GM21786 (cell line): ENCODE measurements around the gene TNFSF8.

Experiments
- ATAC-seq: cut with Tn5 transposase; IDR thresholded peaks from one replicate; pipeline ENCODE4 v1.9.1; 2021; ENCODE audit not compliant: unreplicated experiment

TNFSF8 gene

DNA sequence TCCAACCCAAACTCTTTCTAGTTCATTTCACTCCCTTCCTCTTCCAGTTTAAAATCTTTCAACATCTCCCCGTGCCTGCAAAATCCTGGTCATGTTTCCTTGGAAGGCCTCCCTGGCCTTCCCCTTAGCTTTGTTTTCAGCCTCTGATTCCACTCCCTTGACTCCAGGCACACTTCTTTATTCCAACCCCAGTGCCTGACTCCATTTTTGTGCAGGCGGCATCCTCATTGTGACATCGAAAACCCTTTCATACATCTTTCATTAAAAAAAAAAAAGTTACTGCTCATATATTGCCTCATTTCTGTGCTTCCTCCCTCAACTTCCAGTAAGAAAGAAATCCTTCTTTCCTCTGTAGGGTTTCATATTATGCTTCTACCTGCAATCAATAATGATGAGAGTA, 7.1 kb upstream of the TNFSF8 start:
- ATAC-seq = no peak

DNA sequence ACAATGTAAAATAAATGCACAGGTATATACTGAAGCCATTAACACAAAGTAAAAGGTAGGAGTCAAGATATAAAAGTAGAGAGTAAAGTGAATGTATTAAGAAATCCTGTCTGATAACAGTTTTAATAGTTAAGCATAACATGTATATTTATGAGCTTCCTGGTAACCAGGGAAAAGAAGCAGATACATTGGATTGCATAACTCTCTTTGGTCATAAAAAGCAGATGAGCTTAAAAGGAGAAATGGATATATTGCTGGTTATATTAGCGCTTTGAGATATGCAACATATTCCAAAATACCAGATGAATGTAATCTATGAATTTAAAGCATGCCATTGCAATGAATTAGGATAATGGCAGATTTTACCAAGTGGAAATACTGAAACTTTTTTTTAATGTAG, 6.2 kb upstream of the TNFSF8 start:
- ATAC-seq = no peak

DNA sequence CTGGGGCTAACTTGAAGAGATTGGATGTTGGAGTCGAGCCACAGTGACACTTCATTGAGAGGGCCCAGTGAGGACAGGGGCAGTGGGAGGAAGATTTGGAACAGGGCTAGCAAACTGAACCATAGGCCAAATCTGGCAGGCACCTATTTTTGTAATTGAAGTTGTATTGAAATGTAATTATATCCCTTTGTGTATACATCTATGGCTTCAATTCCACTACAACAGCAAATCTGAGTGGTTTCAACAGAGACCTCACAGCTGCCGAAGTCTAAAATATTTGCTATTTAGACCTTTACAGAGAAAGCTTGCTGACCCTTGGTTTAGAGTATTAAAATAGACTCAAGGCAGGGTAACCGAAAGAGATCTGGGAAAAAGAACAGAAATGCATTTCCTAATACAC, 4.7 kb upstream of the TNFSF8 start:
- no peak for ATAC-seq

DNA sequence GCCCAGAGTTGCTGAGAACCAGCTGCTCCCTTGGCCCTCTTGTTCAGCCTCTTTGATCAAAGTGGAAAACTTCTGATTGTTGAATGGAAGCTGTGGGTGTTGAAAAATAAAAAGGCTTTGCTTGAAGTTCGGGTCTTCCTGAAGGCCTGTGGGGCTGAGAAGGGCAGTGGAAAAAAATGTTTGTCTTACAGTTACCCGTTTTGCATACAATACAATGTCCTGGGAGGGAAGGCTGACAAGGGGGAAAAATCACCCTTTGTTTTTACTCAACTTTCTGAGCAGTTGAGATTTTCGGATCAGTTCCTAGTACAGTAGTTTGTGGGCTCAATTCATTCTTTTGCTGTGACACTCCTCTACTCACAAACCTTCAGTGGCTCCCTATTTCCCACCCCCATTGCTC, 2.1 kb upstream of the TNFSF8 start:
- ATAC-seq = no peak

DNA sequence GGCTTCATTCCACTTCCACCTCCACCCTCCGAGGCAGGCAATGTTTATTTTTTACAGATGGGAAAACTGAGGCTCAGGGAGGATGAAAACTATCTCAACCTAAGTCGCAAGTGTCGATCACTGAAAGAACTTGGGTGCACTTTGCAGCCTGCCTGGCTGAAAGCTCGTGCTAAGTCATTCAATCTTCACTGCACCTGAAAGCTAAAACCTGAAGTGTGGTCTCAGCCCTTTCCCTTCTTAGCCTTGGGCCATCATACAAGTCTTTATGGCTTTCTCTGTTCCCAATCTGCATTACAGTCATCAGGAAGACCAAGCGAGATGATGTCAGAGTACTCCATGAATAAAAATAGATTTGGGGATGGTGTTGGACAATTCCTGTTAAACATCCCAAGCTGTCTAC, 1.0 kb upstream of the TNFSF8 start:
- ATAC-seq = no peak

DNA sequence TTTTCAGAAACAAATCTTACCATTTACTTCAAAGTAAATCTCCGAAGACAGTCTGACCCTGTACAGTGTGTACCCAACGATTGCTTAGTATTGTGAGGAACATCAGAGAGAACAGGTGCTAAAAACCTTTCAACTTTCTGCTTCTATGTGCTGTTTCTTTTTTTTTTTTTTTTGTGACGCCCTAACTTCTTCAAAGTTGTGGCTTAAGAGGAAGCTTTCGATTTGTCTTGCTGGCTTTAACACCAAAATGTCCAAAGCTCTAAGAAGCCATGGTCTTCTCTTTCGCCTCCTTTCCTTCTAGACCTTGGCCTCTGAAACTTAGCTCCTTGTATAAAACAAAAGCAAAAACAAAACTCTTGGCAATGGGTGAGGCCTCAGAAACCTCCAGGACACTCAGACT, 1.2 kb downstream of the TNFSF8 start:
- ATAC-seq = no peak

DNA sequence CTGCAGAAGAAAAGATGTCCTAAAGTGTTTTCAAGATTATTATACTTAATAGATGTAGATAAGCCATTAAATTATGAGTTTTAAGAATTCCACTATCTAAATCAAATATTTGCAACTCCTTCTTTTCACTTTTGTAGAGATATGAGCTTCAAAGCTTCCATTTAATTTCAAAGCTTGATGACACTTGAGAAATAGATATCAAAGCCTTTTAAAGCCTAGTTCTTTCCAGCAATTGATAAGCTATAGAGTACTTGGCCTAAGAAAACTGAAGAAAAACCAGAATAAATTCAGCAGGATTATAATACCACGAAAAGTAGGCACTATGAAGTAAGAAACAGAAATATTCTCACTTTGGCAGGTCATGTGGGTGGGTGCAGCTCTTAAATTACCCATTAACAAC, 1.7 kb downstream of the TNFSF8 start:
- ATAC-seq = no peak

DNA sequence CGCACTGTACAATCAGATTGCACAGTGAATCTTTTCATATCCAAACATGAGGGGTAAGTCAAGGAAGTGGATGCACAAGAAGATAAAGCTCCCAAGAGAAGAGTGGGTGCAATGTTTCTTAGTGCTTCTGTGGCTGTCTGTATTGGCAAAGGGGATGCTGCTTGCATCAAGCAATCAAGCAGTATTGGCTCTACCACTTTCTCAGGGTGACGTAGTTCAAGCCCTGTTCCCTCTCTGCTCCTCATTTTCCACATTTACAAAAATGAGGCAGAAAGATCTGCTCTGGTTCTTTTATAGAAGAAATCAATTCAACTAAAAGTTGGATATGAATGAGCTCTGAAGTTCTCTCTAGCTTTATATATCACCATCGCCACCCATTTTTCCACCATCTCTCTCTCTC, 2.3 kb downstream of the TNFSF8 start:
- no peak for ATAC-seq

DNA sequence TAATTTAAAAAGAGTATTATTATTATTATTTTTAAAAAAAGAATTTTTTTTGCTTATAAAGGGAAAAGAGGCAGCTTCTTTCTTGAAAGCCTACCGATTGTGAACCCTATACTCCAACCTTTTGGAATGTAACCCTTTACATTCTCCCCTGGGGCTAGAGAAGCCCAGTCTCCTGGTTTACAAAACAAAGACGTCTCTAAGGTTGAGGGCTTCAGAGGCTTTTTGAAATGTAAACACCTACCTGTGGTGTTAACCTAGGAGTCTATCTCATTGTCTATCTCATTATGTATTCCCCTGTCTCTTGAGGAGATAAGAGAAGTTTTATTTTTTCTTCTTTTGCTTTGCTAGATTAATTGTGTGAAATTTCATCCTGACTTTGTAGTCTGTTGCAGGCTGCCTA, 4.7 kb downstream of the TNFSF8 start:
- ATAC-seq = no peak

DNA sequence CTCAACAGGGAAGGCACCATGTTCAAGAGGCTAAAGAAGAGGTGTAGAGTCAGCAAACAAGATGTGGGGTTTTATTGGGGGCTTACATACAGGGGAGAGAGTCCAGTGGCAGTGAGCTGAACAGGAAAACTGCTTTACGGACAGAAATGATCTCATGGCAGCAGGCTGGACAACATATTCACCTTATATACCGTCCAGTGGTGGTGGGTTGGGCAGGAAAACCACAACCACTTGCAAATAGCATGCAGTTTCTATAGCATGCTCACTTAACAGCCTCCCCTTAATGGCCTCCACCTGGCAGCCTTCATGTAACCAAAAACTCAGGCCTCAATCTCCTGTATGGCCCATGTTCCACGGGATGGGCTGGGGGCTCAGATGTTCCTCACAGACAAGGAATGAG, 5.4 kb downstream of the TNFSF8 start:
- ATAC-seq = no peak

DNA sequence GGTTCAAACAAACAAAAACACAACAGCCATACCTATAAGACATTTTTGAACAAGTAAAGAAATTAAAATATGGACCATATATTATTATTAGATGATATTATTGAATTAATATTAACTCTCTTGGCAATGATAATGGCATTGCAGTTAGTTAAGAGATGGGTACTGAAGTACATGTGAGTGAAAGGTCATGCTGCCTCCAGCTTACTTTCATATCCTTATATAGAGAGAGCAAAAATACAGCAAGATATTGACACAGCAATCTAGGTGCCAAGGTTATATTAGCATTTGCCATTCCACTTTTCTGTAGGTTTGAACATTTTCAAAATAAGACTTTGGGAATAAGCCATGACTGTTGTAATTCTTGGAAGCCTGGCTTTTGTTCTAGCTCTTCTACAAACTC, 6.1 kb downstream of the TNFSF8 start:
- ATAC-seq = no peak

DNA sequence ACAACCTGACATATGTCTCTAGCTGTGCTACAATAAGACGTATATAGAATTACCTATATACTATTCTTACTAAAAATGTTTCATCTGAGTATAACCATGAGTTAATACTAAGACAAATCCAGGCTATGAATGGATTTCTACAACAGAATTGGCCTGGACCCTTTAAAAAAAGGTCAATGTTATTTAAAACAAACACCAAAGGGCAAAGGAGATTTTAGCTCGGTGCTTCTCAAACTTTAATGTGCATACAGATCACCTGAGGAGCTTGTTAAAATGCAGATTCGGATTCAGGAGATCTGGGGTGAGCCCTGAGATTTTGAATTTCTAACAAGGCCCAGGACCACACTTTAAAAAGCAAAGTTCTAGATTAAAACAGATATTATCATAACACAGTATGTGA, 6.5 kb downstream of the TNFSF8 start:
- ATAC-seq = no peak

DNA sequence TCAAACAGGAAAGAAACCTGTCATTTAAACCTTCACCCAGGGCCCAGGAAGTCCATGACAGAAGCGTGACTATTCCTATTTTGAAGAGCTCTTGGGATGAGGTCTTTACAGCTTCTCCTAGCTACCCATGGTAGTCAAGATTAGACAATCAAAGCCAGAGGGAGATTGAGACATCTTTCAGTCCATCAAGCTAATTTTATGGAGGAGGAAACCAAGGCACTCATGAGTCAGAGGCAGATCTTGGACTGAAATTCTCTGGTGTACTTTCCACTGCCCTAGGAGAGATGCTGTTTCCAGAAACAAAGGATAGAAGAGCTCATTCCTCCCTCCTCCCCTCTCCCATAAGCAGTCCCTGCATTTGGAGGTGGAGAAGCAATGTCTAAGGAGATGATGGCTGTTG, 9.2 kb downstream of the TNFSF8 start:
- ATAC-seq = no peak

DNA sequence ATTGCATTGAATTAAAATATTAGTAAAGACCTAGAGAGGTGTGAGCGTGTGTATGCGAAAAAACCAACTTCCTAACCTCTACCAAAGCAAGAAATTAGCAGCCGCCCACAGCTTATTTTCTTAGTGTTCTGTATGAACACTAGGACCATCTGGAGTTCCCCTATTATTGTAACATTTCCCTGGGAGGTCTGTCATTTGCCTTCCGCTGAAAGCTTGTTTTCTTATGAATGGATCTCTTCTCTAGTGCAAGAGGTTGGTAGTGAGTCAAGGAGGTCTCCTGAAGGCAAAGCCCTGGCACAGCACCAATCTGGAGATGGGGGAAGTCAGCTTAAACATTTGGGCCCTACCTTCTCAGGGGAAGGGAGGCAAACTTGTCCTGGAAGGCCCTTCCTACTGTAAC, 10.8 kb downstream of the TNFSF8 start:
- no peak for ATAC-seq

DNA sequence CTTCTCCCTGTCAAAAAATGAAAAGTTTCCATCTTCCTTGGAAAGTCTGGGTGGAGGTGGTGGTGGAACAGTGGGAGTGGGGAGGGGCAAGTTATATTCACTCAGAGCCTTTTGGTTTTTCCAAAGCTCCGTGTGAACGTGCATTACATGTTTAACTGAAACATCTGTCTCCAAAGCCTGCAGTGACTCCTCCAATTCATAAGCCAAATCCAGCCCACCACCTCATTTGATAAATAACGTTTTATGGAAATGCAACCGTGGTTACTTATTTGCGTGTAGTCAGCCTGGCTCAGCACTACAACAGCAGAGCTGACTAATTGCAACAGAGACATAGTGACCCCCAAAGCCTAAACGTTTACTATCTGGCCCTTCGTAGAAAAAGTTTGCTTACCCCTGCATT, 13.9 kb downstream of the TNFSF8 start:
- no peak for ATAC-seq

DNA sequence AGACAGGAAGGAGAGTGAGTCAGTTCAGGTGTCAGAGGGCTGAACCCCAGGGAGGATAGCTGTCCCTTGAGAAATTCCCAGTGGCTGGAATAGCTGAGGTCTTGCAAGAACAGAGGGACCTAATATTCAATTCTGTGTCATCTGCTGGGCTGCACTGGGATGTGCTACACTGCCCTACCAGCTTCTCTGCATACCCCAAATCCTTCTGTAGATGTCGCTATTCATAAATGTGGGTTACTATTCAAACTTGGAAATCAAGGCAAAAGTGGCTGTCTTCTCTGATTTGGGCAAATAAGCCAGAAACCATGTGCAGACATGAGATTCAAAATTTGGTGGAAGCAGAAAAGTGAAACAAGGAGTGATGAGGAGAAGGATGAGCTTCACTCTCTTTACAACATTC, 16.3 kb downstream of the TNFSF8 start:
- ATAC-seq = no peak

DNA sequence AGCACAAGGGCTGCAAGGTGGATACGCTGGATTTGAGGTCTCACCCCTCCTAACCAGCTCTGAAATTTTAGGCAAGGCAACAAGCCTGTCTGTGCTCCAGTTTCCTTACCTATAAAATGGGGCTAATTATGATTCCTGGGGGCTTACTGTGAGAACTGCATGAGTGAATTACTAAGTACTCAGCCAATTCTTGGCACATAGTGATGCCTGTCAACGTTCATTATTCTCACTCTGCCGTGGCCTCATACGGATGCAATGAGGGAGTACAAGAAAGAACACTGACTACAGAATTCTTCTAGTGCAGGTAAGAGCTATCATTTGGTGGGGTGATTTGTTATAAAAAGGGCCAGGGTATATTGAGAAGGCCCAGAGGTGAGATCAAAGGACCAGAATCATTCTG, 16.7 kb downstream of the TNFSF8 start:
- ATAC-seq = no peak

DNA sequence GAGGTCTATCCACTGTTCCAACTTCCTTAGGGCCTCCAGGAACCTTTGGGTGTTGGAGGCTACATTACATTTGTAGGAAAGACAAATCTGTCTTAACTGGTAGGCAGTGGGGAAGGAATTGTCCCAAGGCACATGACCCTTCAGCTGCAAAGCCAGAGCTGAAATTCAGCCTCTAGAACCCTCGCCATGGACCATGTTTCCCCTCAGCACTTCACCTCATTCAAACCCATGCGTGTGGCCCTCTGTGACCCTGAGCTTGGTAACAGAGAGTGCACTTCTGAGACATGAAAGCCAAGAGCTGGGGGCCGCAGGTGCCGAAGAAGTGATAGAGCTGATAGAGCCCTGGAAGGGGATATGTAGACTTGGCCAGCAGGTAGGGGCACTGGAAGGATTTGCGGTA, 17.2 kb downstream of the TNFSF8 start:
- ATAC-seq = no peak

DNA sequence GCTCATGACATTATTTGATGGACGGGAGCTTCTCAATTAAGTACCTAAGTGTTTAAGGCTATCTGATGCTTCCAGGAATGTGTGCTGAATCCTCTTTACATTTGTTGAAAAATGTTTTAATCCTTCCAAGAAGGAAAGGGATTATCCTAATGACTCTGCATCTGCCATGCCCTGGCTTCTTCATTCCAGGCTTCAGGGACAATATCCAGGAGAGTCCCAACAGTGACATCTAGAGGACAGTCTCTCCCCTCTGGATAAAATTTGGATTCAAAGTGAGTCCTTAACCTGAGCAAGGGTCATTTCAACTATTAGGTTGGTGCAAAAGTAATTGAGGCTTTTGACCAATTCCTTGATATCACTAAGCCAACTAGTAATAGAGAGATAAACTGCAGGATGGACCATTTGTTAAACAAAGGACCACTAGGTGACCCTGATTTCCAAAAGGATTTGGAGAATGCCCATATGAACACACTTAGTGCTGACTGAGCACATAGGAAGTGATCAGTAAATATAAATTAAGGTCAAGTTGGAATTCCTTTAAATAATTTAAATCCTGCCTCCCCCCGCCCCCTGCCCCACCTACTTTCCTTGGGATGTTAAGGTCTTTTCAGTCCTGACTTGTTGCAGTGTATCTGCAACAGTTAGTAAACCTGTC, 19.1 kb downstream of the TNFSF8 start:
- no peak for ATAC-seq

DNA sequence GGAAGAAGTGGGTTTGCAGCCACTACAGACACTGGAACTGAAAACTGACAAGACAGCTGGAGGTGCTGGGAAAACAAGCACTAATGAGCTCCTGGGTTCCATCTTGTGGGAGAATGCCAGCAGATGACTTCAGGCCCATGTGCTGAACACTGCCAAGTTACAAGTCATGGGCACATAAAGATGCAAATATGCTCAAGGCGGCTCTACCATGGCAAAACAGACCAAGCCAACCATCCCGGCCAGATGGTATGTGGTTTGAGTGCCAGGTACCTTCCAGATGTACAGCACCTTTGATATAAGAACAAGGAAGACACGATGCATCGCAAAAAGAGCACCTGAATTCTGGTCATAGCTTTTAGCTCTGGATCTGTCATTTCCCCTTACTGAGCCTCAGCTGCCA, 19.9 kb downstream of the TNFSF8 start:
- no peak for ATAC-seq

DNA sequence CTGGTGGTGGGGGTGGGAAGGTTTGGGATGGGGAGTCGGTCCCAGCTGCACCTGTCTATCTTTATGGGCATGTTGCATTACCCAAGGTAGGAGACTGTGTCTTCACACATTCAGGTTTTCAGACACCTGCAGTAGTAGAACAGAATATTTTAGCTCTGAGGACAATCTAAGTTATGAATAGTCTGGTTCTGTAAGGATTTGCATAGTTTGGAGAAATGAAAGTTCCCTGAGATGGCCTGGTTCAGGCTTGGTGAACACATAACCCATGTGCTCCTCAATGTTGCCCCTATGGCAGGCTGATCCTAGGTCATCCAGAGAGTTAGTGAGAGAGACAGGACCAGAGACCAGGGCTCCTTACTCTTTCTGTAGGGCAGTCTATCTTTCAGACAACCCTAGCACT, 20.7 kb downstream of the TNFSF8 start:
- no peak for ATAC-seq

DNA sequence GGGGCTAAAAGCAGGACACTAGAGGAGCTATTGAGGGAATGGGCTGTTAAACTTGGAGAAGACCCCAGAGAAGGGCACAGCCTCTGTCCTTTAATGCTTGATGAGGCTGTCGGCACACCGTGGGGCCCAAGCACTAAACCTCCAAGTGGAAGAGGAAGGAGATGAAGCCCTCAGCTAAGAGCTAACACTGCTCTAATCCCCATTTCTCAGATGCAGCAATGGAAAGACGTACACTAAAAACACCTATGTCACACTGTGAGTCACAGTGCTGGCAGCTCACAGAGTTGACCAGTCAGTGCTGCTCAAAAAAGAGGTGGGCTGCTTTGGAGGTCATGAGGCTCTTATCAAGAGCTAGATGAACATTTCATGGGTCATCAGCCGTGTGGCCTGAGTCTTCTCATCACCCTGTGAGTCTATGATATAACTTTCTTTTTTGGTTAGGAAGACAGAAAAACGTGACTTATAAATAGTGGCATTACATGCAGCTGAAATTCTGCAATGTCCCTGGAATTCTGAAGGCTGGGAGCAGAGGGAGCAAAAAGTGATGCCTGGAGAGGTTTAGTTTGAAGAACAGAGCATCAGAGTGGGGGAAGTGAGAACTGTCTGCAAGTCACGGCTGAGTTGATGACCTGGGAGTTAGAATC, 21.5 kb downstream of the TNFSF8 start:
- no peak for ATAC-seq

DNA sequence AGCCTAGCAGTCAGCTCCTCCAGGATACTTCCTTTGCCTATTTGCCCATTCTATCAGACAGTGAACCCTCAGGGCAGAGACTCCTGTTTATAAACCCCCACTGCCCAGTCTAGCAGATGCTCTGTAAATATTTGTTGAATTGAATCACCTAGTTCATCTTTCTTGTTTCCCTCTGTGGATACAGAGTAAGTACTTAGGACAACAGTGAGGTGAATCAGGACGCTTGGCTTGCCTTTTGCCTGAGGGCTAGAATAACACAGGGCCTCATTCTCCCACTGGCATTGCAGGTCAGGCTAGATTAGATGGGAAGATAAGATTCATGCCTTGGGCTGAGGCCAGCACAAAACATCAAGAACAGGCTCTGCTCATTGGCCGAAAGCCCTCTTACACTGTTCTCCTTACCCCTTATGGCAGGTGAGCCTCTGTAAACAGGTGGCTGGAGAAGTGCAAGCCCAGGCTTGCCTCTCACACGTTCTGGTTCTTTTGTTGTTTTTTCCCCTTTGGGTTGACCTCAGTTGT, 22.2 kb downstream of the TNFSF8 start:
- no peak for ATAC-seq
